A673 (cell line): ENCODE results near the gene GSG1L. TPM values are rescaled to one million over a fixed set of nuclear protein-coding genes. Genes with fewer than 3 reads are reported as not detected.

ENCODE experiments used
- BruUV-seq: library from RNA; stranded (reverse); fragments of 400-500 nt; replicated peaks from 2 replicates; lab custom pipeline; 2021; lab: Mats Ljungman, UMichigan
- CTCF ChIA-PET: fragments of 300-600 bp; sonication (Branson Sonifier 250); formaldehyde crosslinking; loops from one replicate; lab custom pipeline; 2022; ENCODE audit warnings: antibody characterized with exemption; lab: Charles Lee
- POLR2A ChIA-PET: fragments of 300-600 bp; sonication (Branson Sonifier 250); formaldehyde crosslinking; loops from one replicate; lab custom pipeline; 2022; ENCODE audit warnings: antibody characterized with exemption; ENCODE audit not compliant: low non-redundant PET; lab: Charles Lee
- DNase-seq: peaks from one replicate; pipeline ENCODE4 v3.0.0-alpha.2; 2015; ENCODE audit warnings: low spot score
- H3K27ac ChIP-seq: fragments of 200-600 bp; sonication (generic); 2 replicates; pipeline ENCODE4 v1.5.1; 2016; ENCODE audit warnings: mixed run types, low read depth, mild to moderate bottlenecking, mixed read lengths, antibody characterized with exemption, low read length; ENCODE audit not compliant: poor library complexity, severe bottlenecking
- H3K27me3 ChIP-seq: fragments of 200-600 bp; sonication (generic); replicated peaks from 2 replicates; pipeline ENCODE4 v1.6.1; 2017; ENCODE audit warnings: mixed run types, low read depth, mild to moderate bottlenecking, mixed read lengths, antibody characterized with exemption, low read length; ENCODE audit not compliant: insufficient read depth, poor library complexity
- H3K36me3 ChIP-seq: fragments of 200-600 bp; sonication (generic); 2 replicates; pipeline ENCODE4 v1.6.1; 2016; ENCODE audit warnings: mixed run types, mild to moderate bottlenecking, mixed read lengths, antibody characterized with exemption, low read length; ENCODE audit not compliant: insufficient read depth, poor library complexity, severe bottlenecking
- H3K4me1 ChIP-seq: fragments of 200-600 bp; sonication (generic); 2 replicates; pipeline ENCODE4 v1.6.1; 2017; ENCODE audit warnings: mixed run types, mild to moderate bottlenecking, mixed read lengths, antibody characterized with exemption, low read length; ENCODE audit not compliant: insufficient read depth, poor library complexity, severe bottlenecking
- H3K4me3 ChIP-seq: fragments of 200-600 bp; sonication (generic); 2 replicates; pipeline ENCODE4 v1.5.1; 2016; ENCODE audit warnings: low read depth, mixed run types, mild to moderate bottlenecking, mixed read lengths, low read length; ENCODE audit not compliant: poor library complexity, severe bottlenecking
- H3K9me3 ChIP-seq: fragments of 200-600 bp; sonication (generic); 2 replicates; pipeline ENCODE4 v1.6.1; 2016; ENCODE audit warnings: mixed run types, low read depth, mild to moderate bottlenecking, mixed read lengths, antibody characterized with exemption, low read length; ENCODE audit not compliant: poor library complexity, severe bottlenecking
- EZH2 ChIP-seq: fragments of 200-600 bp; sonication (generic); IDR thresholded peaks from 2 replicates; pipeline ENCODE4 v1.6.1; 2017; ENCODE audit warnings: borderline replicate concordance, low read depth, mild to moderate bottlenecking, mixed read lengths, antibody characterized with exemption, low read length; ENCODE audit not compliant: poor library complexity, severe bottlenecking
- intact Hi-C: fragments of 100-400 bp; cut with micrococcal nuclease; formaldehyde crosslinking; loops from one replicate; pipeline ENCODE4 v1.10.0; 2022; ENCODE audit not compliant: unreplicated experiment
- total RNA-seq: library from RNA; stranded (reverse); gene quantifications from 2 replicates; pipeline ENCODE4 v1.2.3, GENCODE V29; 2021
- TF ChIP-seq, protein P1 (sequence below): fragments of 300-800, 200-600 bp; sonication (generic); conservative IDR thresholded peaks from 2 replicates; pipeline ENCODE4 v1.5.1; 2017; ENCODE audit warnings: low read depth, mild to moderate bottlenecking, antibody characterized with exemption, low read length, moderate library complexity, mixed read lengths

The GSG1L gene
- total RNA-seq, 1 experiment from 2014 or later, result not detected

DNA sequence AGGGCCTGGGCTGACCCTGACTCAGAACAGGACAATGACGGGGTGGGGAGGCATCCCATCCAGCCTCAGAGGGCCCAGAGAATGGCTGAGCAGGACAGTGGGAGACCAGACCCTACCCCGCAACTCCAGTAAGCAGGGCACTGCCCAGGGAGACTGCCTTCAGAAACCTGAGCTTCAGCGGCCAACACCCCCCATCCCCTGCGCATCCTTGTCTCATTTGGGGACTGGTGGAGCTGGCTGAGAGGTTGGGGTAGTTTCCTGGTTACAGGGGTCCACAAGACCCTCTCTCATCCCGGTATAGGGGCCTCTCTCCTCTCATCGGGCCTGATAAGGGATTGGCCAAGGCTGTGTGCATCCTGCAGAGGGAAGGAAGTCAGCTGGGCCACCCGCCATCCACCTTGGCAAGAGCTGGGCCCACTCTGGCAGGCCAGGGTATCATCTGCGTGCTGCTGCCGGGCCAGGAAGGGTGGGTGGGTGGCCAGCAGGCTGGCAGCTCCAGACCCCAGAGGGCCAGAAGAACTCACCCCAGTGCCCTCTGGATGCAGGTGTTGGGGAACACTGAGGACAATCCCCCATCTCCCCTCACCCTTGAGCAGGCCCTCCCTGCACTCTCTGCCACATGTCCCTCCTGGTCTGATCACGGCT lies 284.5 kb downstream of the GSG1L start:
- H3K4me3 ChIP-seq, result no peak overlapping the region
- BruUV-seq, result no TSS peak
- no peaks in the 10 kb centered on the region for H3K27me3 ChIP-seq
- H3K27ac ChIP-seq, result no peak overlapping the region
- no peak for TF ChIP-seq EZH2
- TF ChIP-seq, protein P1, sequence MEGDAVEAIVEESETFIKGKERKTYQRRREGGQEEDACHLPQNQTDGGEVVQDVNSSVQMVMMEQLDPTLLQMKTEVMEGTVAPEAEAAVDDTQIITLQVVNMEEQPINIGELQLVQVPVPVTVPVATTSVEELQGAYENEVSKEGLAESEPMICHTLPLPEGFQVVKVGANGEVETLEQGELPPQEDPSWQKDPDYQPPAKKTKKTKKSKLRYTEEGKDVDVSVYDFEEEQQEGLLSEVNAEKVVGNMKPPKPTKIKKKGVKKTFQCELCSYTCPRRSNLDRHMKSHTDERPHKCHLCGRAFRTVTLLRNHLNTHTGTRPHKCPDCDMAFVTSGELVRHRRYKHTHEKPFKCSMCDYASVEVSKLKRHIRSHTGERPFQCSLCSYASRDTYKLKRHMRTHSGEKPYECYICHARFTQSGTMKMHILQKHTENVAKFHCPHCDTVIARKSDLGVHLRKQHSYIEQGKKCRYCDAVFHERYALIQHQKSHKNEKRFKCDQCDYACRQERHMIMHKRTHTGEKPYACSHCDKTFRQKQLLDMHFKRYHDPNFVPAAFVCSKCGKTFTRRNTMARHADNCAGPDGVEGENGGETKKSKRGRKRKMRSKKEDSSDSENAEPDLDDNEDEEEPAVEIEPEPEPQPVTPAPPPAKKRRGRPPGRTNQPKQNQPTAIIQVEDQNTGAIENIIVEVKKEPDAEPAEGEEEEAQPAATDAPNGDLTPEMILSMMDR, result no peak
- H3K4me1 ChIP-seq, result peaks cover 11% of the 10 kb centered on the region
- H3K9me3 ChIP-seq, result no peaks in the 10 kb centered on the region
- POLR2A ChIA-PET, result interaction anchor here (0.5 kb wide), 1 partner anchor 308 kb away, joined by 5 read pairs; no protein-coding TSS in a partner anchor
- no peak for DNase-seq
- H3K36me3 ChIP-seq, result no peaks in the 10 kb centered on the region
- intact Hi-C loops, result no loop called here
- CTCF ChIA-PET, result interaction anchor here (0.6 to 1.5 kb wide), 3 partner anchors 291 to 439 kb away, joined by 3 to 17 read pairs (median 10); no protein-coding TSS in a partner anchor

- ChIA-PET POLR2A (no interaction called here), CTCF (interaction anchor here (0.6 kb wide), 1 partner anchor 292 kb away, joined by 3 read pairs; no protein-coding TSS in a partner anchor)
- no peak for TF ChIP-seq EZH2
- TF ChIP-seq, protein P1, result no peak
- Histone ChIP-seq H3K36me3 (no peaks in the 10 kb centered on the region), H3K27me3 (no peaks in the 10 kb centered on the region), H3K4me1 (peaks cover 11% of the 10 kb centered on the region), H3K27ac (no peak overlapping the region), H3K9me3 (no peaks in the 10 kb centered on the region), H3K4me3 (no peak overlapping the region)
- no TSS peak for BruUV-seq
- intact Hi-C loops, result no loop called here
- no peak for DNase-seq
Observed at GRCh38 chr16:27778171-27778925, 285.2 kb downstream of the GSG1L start.

DNA sequence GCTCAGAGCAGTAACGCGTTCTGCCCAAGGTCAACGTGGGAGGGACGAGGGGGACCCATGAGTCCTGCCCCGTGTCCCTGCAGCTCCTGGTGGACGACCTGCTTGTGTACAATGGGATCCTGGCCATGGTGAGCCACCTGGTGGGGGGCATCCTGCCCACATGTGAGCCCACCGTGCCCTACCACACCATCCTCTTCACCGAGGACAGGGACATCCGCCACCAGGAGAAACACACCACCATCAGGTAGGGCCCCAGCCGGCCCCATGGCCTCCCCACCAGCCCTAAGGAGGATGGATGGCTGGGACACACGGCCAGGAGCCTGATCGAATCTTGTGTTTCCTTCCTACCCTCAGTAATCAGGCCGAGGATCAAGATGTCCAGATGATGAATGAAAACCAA lies 286.0 kb downstream of the GSG1L start:
- no peaks in the 10 kb centered on the region for H3K27me3 ChIP-seq
- H3K4me1 ChIP-seq, result peaks cover 11% of the 10 kb centered on the region
- no peaks in the 10 kb centered on the region for H3K36me3 ChIP-seq
- H3K9me3 ChIP-seq, result no peaks in the 10 kb centered on the region
- DNase-seq, result no peak
- H3K4me3 ChIP-seq, result no peak overlapping the region
- CTCF ChIA-PET, result no interaction called here
- TF ChIP-seq, protein P1, result no peak
- no peak for TF ChIP-seq EZH2
- H3K27ac ChIP-seq, result no peak overlapping the region
- POLR2A ChIA-PET, result no interaction called here
- BruUV-seq, result no TSS peak
- intact Hi-C loops, result no loop called here
